ENCODE measurements around the gene SLC35F1.

DNA sequence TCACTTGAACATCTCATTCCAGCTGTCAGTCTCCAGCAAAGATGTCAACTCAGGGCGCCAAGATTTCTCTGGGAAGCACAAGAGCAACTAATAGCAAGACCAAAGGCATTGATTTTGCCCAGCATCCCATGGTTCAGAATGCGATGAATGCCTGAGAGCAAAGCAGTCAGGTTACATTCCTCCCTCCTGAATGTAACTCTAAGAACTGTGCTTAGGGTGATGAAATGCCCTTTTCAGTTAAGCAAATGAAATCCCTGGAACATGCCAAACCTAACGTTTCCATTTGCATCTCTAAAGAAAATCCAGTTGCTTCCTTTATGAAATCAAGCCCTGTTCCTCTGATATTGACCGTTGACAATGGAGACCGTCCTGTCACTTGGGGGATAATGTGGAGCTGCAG, 417.1 kb downstream of the SLC35F1 start:
- no peak for TF ChIP-seq POLR2A (IDR thresholded peaks at IDR 0.05)
- TF ChIP-seq, protein P1, sequence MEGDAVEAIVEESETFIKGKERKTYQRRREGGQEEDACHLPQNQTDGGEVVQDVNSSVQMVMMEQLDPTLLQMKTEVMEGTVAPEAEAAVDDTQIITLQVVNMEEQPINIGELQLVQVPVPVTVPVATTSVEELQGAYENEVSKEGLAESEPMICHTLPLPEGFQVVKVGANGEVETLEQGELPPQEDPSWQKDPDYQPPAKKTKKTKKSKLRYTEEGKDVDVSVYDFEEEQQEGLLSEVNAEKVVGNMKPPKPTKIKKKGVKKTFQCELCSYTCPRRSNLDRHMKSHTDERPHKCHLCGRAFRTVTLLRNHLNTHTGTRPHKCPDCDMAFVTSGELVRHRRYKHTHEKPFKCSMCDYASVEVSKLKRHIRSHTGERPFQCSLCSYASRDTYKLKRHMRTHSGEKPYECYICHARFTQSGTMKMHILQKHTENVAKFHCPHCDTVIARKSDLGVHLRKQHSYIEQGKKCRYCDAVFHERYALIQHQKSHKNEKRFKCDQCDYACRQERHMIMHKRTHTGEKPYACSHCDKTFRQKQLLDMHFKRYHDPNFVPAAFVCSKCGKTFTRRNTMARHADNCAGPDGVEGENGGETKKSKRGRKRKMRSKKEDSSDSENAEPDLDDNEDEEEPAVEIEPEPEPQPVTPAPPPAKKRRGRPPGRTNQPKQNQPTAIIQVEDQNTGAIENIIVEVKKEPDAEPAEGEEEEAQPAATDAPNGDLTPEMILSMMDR (IDR thresholded peaks at IDR 0.05): no peak

Data from lower leg skin (tissue), 3 donors.